WI38 (cell line): ENCODE results near the gene ARIH1.

Experiments used
- H3K4me3 ChIP-seq: 2 replicates; pipeline ENCODE4 v1.5.1; 2011; ENCODE audit warnings: low read depth, mild to moderate bottlenecking, control low read depth, low read length
- TF ChIP-seq, protein P1 (sequence below): IDR thresholded peaks from 2 replicates; pipeline ENCODE4 v1.5.1; 2012; ENCODE audit warnings: low read depth, mild to moderate bottlenecking, control low read depth, low read length

The ARIH1 gene

DNA sequence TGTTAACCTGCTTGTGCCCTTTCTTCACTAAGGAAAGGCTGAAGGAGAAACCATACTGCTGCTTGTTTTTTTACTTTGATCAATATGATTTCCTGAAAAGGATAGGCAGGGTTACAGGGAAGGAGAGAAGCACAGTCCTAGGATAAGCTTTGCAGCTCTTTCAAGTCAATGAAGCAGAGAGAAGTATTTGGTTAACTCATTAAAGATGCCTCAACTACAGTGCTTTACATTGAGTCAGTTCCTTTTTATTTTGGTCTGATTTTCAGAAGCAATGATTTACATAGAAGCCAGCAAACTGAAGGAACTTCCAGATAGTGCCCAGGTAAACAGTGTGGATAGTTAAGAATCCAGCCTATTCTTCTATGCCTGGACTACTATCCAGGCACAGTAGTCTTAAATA, 64.8 kb downstream of the ARIH1 start:
- TF ChIP-seq, protein P1, sequence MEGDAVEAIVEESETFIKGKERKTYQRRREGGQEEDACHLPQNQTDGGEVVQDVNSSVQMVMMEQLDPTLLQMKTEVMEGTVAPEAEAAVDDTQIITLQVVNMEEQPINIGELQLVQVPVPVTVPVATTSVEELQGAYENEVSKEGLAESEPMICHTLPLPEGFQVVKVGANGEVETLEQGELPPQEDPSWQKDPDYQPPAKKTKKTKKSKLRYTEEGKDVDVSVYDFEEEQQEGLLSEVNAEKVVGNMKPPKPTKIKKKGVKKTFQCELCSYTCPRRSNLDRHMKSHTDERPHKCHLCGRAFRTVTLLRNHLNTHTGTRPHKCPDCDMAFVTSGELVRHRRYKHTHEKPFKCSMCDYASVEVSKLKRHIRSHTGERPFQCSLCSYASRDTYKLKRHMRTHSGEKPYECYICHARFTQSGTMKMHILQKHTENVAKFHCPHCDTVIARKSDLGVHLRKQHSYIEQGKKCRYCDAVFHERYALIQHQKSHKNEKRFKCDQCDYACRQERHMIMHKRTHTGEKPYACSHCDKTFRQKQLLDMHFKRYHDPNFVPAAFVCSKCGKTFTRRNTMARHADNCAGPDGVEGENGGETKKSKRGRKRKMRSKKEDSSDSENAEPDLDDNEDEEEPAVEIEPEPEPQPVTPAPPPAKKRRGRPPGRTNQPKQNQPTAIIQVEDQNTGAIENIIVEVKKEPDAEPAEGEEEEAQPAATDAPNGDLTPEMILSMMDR, result no peak

DNA sequence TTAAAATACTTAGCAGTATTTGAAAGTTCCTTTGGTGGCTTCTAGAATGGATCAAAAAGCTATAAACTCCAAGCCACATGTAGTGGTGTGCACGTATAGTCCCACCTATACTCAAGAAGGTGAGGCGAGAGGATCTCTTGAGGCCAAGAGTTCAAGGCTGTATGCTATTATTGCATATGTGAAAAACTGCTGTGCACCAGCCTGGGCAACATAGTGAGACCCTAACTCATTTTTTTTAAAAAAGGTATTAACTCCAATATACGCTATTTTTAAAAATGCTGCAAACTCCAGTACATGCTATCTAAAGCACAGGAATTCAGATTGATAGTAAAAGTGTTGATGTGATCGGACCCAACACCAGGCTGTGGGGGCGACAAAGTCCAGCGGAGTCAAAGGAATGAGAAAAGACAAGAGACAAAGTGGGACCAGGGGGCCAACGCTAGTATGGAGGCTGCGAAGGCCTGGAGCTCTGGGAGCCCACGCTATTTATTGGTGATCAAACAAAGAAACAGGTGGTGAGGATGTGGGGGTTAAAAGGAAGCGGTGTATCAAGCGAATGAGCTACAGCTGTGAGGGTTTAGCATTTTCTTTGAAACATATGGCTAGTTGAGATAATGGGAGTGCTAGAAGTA, 66.6 kb downstream of the ARIH1 start:
- TF ChIP-seq, protein P1, result no peak
- H3K4me3 ChIP-seq, result no peak overlapping the region

More for the DNA sequence above, 64.8 kb downstream of the ARIH1 start:
- H3K4me3 ChIP-seq, result no peak overlapping the region

DNA sequence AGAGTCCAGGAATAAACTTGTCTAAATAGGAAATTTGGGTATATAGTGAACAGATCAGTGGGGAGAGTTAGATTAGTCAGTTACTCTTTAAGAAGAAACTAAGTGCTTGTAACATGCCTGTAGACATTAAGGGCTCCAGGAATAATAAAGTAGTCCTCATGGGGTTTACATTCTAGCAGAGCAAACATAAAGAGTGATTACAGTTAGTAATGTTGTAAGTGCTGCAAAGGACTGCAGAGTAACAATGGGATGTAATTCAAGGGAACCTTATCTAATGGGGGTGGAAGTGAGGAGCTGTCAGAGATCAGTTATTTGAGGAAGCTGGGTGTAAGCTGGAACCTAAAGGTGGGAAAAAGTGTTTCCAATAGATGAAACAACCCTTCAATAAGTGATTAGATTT, 67.5 kb downstream of the ARIH1 start:
- H3K4me3 ChIP-seq, result no peak overlapping the region
- TF ChIP-seq, protein P1, result no peak

DNA sequence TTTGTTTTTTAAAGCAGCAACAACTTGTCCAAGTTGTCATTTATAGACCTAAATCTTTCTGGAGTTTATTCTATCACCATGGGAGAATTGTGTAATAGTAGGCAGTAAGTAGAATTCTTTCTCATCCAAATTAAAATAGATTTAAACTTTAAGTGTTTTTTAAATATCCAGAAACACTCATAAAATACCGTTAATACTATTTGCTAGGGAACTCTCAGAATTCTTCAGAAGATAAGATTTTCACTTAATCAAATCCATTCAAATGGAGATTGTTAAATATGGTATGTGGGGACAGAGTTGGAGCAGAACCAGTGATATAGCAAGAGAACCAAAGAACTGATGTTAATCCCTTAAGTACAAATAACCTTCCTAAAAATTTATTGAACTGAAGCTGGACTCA, 71.0 kb downstream of the ARIH1 start:
- TF ChIP-seq, protein P1, result no peak
- no peak overlapping the region for H3K4me3 ChIP-seq

- H3K4me3 ChIP-seq, result no peak overlapping the region
- TF ChIP-seq, protein P1, result no peak
Observed at GRCh38 chr15:72554471-72555425, 80.6 kb downstream of the ARIH1 start.

DNA sequence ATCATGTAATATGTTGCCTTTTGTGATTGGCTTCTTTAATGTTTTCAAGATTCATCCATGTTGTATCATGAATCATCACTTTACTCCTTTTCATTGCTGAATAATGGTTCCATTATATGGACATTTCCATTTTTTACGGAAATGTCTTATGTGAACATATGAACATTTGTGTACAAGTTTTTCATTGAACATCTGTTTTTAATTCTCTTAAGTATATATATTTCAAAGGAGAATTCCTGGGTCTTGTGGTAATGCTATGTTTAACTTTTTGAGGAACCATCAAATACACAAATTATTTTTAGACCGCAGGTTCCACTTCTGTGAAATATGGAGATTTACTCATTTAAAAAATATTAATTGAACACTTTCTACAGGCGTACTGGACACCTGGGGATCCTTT, 85.7 kb downstream of the ARIH1 start:
- H3K4me3 ChIP-seq, result no peak overlapping the region
- TF ChIP-seq, protein P1, result no peak

DNA sequence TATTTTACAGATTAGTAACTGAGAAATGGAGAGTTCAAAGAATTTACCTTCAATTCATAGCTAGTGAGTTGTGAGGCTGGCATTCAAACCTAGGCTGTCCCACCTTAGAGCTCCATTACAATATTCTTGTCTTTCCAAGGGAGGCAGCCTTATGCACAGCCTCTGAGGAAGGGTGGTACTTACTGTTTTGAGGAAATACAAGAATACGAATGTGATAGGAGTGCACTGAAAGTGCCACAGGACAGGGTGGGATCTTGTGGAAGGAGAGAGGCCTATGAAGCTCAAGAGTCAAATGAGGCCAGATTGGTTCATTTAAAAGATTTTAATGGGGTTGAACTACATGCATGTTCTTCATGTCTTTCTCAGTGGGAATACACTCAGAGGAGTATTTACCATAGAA, 86.3 kb downstream of the ARIH1 start:
- TF ChIP-seq, protein P1, result no peak
- H3K4me3 ChIP-seq, result no peak overlapping the region
